Measurements from ENCODE around the gene CDH6. TPM values are rescaled to one million over a fixed set of nuclear protein-coding genes. Genes with fewer than 3 reads are reported as not detected.

CDH6 gene
- total RNA-seq, 1 experiment from 2014 or later: not detected

DNA sequence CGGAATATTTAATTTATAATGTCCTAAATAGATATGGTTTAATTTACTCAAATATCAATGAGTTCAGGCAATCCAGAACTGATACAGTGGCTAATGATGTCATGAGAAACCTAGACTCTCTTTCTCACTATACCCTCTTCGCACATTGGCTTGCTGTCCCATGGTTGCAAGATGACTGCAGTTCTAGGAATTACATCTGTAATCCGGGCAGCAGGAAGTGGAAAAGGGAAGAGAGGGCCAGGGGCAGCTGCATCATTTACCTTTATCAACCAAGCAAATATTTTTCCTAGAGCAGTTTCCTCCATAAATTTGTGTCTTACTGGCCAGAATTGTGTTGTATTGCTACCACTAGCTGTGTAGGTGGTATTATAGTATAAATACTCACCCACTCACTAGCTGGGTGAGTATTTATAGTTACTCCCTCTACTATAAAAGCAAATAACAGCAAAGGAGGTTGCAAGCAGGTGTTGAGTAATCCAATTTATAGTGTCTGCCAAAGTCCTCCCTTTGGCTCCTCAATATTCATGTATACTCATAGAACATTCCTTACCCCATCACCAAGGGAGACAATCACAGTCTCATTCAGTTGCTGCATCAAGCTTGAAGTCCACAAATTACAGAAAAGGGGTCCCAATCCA lies 169.6 kb downstream of the CDH6 start:
- ChIA-PET POLR2A (ENCODE audit: unreplicated experiment) (no interaction called here), CTCF (no interaction called here)
- no peak for DNase-seq
- Histone ChIP-seq H3K4me2 (no peak overlapping the region), H3K79me2 (ENCODE audit: low read depth) (no peaks in the 10 kb centered on the region), H2AFZ (no peak overlapping the region), H3K9me2 (ENCODE audit: insufficient read depth) (0 out of 2 replicates have a peak, but pooled peaks cover 4% of the 10 kb centered on the region), H3K27me3 (ENCODE audit: insufficient read depth, low read depth) (no peaks in the 10 kb centered on the region), H3K27ac (no peak overlapping the region), H3K4me3 (no peak overlapping the region), H3K4me1 (replicated peaks; ENCODE audit: insufficient read depth) (no peaks in the 10 kb centered on the region), H3K36me3 (ENCODE audit: low read depth) (no peaks in the 10 kb centered on the region), H4K20me1 (ENCODE audit: insufficient read depth) (no peaks in the 10 kb centered on the region), H3K9me3 (ENCODE audit: insufficient read depth, low read depth) (peaks cover 3% of the 10 kb centered on the region; the same call in 1 of the 2 replicates), H3F3A (ENCODE audit: insufficient read depth, low read depth) (no peaks in the 10 kb centered on the region)
- intact Hi-C loops (cut with micrococcal nuclease; ENCODE audit: unreplicated experiment): no loop called here
- no TSS peak for BruUV-seq (replicated peaks)
- TF ChIP-seq EZH2 (IDR thresholded peaks at IDR 0.05; ENCODE audit: low read depth): no peak
- TF ChIP-seq, protein P1, sequence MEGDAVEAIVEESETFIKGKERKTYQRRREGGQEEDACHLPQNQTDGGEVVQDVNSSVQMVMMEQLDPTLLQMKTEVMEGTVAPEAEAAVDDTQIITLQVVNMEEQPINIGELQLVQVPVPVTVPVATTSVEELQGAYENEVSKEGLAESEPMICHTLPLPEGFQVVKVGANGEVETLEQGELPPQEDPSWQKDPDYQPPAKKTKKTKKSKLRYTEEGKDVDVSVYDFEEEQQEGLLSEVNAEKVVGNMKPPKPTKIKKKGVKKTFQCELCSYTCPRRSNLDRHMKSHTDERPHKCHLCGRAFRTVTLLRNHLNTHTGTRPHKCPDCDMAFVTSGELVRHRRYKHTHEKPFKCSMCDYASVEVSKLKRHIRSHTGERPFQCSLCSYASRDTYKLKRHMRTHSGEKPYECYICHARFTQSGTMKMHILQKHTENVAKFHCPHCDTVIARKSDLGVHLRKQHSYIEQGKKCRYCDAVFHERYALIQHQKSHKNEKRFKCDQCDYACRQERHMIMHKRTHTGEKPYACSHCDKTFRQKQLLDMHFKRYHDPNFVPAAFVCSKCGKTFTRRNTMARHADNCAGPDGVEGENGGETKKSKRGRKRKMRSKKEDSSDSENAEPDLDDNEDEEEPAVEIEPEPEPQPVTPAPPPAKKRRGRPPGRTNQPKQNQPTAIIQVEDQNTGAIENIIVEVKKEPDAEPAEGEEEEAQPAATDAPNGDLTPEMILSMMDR (conservative IDR thresholded peaks at IDR 0.05): no peak

DNA sequence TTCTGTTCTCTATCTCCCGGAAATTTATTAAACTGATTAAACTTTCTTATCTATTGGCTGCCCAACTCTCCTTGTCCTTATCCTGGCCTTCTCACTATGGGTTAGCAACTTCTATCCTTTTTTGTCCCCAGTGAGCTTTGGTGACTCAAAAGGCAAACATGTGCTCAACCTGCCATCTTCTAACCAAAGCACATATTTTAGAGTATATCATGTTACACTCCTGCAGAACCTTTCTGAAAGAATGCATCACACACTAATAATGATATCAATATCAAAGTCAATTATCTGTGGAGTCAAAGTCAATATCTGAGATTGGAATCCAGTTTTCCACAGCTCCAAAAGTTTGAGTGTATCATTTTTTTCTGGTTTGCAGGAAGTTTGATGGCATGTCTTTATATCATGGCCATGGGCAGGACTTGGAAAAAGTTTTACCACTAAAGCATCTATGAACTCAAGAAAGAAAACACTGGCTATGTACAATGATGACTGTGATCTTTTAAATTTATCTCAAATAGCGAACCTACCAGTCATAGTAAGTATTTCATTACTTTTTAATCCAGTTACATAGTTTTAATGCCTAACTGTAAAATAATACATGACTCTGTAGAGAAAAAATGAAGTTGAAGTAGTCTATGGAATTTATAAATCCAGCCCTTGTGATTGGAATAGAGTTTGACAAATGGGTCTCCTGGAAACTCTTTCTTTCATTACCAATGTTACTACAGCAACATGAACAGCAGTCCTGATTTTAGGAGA lies 171.6 kb downstream of the CDH6 start:
- POLR2A ChIA-PET (ENCODE audit: unreplicated experiment): no interaction called here
- Histone ChIP-seq H3K4me2 (no peak overlapping the region), H3K4me3 (no peak overlapping the region), H4K20me1 (ENCODE audit: insufficient read depth) (no peaks in the 10 kb centered on the region), H3K9me3 (ENCODE audit: insufficient read depth, low read depth) (peaks cover 3% of the 10 kb centered on the region), H3F3A (ENCODE audit: insufficient read depth, low read depth) (no peaks in the 10 kb centered on the region), H3K79me2 (ENCODE audit: low read depth) (no peaks in the 10 kb centered on the region), H3K9me2 (ENCODE audit: insufficient read depth) (no peaks in the 10 kb centered on the region), H3K36me3 (ENCODE audit: low read depth) (no peaks in the 10 kb centered on the region), H3K4me1 (replicated peaks; ENCODE audit: insufficient read depth) (no peaks in the 10 kb centered on the region), H3K27me3 (ENCODE audit: insufficient read depth, low read depth) (0 out of 2 replicates have a peak, but pooled peaks cover 4% of the 10 kb centered on the region), H2AFZ (no peak overlapping the region), H3K27ac (no peak overlapping the region)
- intact Hi-C loops (cut with micrococcal nuclease; ENCODE audit: unreplicated experiment): no loop called here
- no TSS peak for BruUV-seq (replicated peaks)
- CTCF ChIA-PET: no interaction called here
- no peak for TF ChIP-seq EZH2 (IDR thresholded peaks at IDR 0.05; ENCODE audit: low read depth)
- TF ChIP-seq, protein P1 (conservative IDR thresholded peaks at IDR 0.05): no peak
- DNase-seq: no peak

DNA sequence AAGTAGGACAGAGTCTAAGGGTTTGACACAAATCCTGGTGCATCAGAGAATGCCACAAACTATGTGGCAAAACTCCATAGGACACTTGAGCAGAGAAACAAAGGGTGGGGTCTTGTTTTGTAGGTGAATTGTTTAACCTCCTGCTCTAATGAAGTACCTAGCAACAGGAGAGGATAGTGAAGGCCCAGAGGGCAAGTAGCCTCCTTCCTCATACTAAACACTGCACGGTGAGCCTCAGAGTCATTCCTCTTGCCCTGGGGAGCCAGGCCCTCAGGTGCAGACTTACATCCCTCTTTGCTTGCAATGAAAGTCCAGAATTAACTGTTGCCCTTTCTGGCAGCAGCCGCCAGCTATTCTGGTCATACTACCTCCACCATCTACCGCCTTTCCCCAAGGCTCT lies 172.3 kb downstream of the CDH6 start:
- peak; percentile 54 to 59 for DNase-seq
- Histone ChIP-seq H3K4me1 (replicated peaks; ENCODE audit: insufficient read depth) (no peaks in the 10 kb centered on the region), H3K9me2 (ENCODE audit: insufficient read depth) (no peaks in the 10 kb centered on the region), H3K36me3 (ENCODE audit: low read depth) (no peaks in the 10 kb centered on the region), H3F3A (ENCODE audit: insufficient read depth, low read depth) (no peaks in the 10 kb centered on the region), H3K79me2 (ENCODE audit: low read depth) (no peaks in the 10 kb centered on the region), H3K4me2 (no peak overlapping the region), H3K27me3 (ENCODE audit: insufficient read depth, low read depth) (0 out of 2 replicates have a peak, but pooled peaks cover 10% of the 10 kb centered on the region), H3K4me3 (no peak overlapping the region), H3K27ac (no peak overlapping the region), H2AFZ (no peak overlapping the region), H3K9me3 (ENCODE audit: insufficient read depth, low read depth) (peaks cover 3% of the 10 kb centered on the region), H4K20me1 (ENCODE audit: insufficient read depth) (no peaks in the 10 kb centered on the region)
- intact Hi-C loops (cut with micrococcal nuclease; ENCODE audit: unreplicated experiment): loop anchor here (2.0 kb wide), 1 partner anchor 21 kb away; no protein-coding TSS in a partner anchor
- POLR2A ChIA-PET (ENCODE audit: unreplicated experiment): no interaction called here
- BruUV-seq (replicated peaks): no TSS peak
- no peak for TF ChIP-seq EZH2 (IDR thresholded peaks at IDR 0.05; ENCODE audit: low read depth)
- TF ChIP-seq, protein P1 (conservative IDR thresholded peaks at IDR 0.05): no peak
- CTCF ChIA-PET: no interaction called here
